HepG2 (cell line): ENCODE results near the gene ACSF3. TPM values are rescaled to one million over a fixed set of nuclear protein-coding genes. Genes with fewer than 3 reads are reported as not detected.

Source experiments
- FOSL1 ChIP-seq: sonication (generic); formaldehyde crosslinking; IDR thresholded peaks from 2 replicates; pipeline ENCODE4 v1.9.0; 2021; ENCODE audit warnings: missing genetic modification reagents, borderline replicate concordance
- HDAC2 ChIP-seq: sonication (generic); formaldehyde crosslinking; IDR thresholded peaks from 2 replicates; pipeline ENCODE4 v1.4.0; 2020; ENCODE audit warnings: missing genetic modification reagents
- MATR3 ChIP-seq: sonication (generic); formaldehyde crosslinking; IDR thresholded peaks from 2 replicates; pipeline ENCODE4 v1.4.0; 2020; ENCODE audit warnings: missing genetic modification reagents
- MIXL1 ChIP-seq: IDR thresholded peaks from 2 replicates; pipeline ENCODE4 v1.6.1; 2016
- SPEN ChIP-seq: sonication (generic); formaldehyde crosslinking; IDR thresholded peaks from 2 replicates; pipeline ENCODE4 v1.5.1; 2020; ENCODE audit warnings: low read depth, mild to moderate bottlenecking, missing genetic modification reagents
- SRY ChIP-seq: sonication (generic); formaldehyde crosslinking; IDR thresholded peaks from 2 replicates; pipeline ENCODE4 v1.8.0; 2022; ENCODE audit warnings: mild to moderate bottlenecking, missing genetic modification reagents
- ZBTB1 ChIP-seq: sonication (generic); formaldehyde crosslinking; IDR thresholded peaks from 2 replicates; pipeline ENCODE4 v1.4.0; 2020; ENCODE audit warnings: missing genetic modification reagents, borderline replicate concordance
- ZFP91 ChIP-seq: sonication (generic); formaldehyde crosslinking; IDR thresholded peaks from 2 replicates; pipeline ENCODE4 v1.9.0; 2022; ENCODE audit warnings: missing genetic modification reagents, mild to moderate bottlenecking, borderline replicate concordance
- ZHX1 ChIP-seq: sonication (generic); formaldehyde crosslinking; IDR thresholded peaks from 2 replicates; pipeline ENCODE4 v1.8.1; 2022; ENCODE audit warnings: low read depth, mild to moderate bottlenecking, missing genetic modification reagents
- ZKSCAN5 ChIP-seq: sonication (generic); formaldehyde crosslinking; IDR thresholded peaks from 2 replicates; pipeline ENCODE4 v1.5.1; 2020; ENCODE audit warnings: mild to moderate bottlenecking, missing genetic modification reagents
- ZNF17 ChIP-seq: sonication (generic); formaldehyde crosslinking; IDR thresholded peaks from 2 replicates; pipeline ENCODE4 v1.5.0; 2020; ENCODE audit warnings: mild to moderate bottlenecking, missing genetic modification reagents
- ZNF235 ChIP-seq: sonication (generic); formaldehyde crosslinking; IDR thresholded peaks from 2 replicates; pipeline ENCODE4 v1.8.1; 2023; ENCODE audit warnings: mild to moderate bottlenecking, missing genetic modification reagents, borderline replicate concordance
- ZNF264 ChIP-seq: sonication (generic); formaldehyde crosslinking; IDR thresholded peaks from 2 replicates; pipeline ENCODE4 v1.4.0; 2020; ENCODE audit warnings: missing genetic modification reagents
- ZNF614 ChIP-seq: IDR thresholded peaks from 2 replicates; pipeline ENCODE4 v1.6.1; 2018; ENCODE audit warnings: missing biosample characterization, missing genetic modification reagents, inconsistent platforms, borderline replicate concordance
- ZNF878 ChIP-seq: sonication (generic); formaldehyde crosslinking; IDR thresholded peaks from 2 replicates; pipeline ENCODE4 v1.8.1; 2023; ENCODE audit warnings: mild to moderate bottlenecking, missing genetic modification reagents, moderate library complexity
- polyA plus RNA-seq, 8 experiments: library from polyadenylated mRNA; depleted of rRNA in 3 of 8; stranded (reverse) in 7 of 8; unstranded in 1 of 8; fragments of >200 nt; fragmentation: Illumina TruSeq in 4 of 8; extraction: Trizol in 4 of 8; gene quantifications; 2 replicates each; pipeline versions ENCODE4 v1.2.1 to v1.2.3, GENCODE V29; 2011 to 2016; ENCODE audit warnings: low read depth in 4 of 8, missing spikeins in 1 of 8, mixed read lengths in 1 of 8; ENCODE audit not compliant: insufficient read depth in 1 of 8
- total RNA-seq, 5 experiments: library from RNA; depleted of rRNA; stranded (reverse); fragments of >200 nt; fragmentation: Illumina TruSeq; extraction: Trizol; gene quantifications; 2 replicates each; pipeline ENCODE4 v1.2.3, GENCODE V29; 2016; ENCODE audit warnings: low read depth in 1 of 5
- TF ChIP-seq, protein P1 (sequence below): sonication (generic); formaldehyde crosslinking; IDR thresholded peaks from 2 replicates; pipeline ENCODE4 v1.4.0; 2020; ENCODE audit warnings: missing genetic modification reagents
- TF ChIP-seq, protein P2 (sequence below): sonication (generic); formaldehyde crosslinking; IDR thresholded peaks from 2 replicates; pipeline ENCODE4 v1.8.0; 2022; ENCODE audit warnings: missing genetic modification reagents, mild to moderate bottlenecking, borderline replicate concordance
- TF ChIP-seq, protein P3 (sequence below): fragments of 450-650 bp; IDR thresholded peaks from 2 replicates; pipeline ENCODE4 v1.6.1; 2017; ENCODE audit warnings: mild to moderate bottlenecking

ACSF3 gene
- total and polyA plus RNA-seq, 2 of the 13 experiments (the other 11 are each of a cell fraction or from before 2014, with no cell fraction given), result 14.9 to 30.6 TPM

GRCh38 chr16:89167425-89167941 lies 73.8 kb downstream of the ACSF3 start (continued):
- 0 out of 2 replicates have a peak, but pooled peaks have one; percentile 40 for TF ChIP-seq ZHX1 (CRISPR knock-in tag)
- TF ChIP-seq MATR3, result peak; percentile 79; the same call in 1 of the 2 replicates
- TF ChIP-seq, protein P1, sequence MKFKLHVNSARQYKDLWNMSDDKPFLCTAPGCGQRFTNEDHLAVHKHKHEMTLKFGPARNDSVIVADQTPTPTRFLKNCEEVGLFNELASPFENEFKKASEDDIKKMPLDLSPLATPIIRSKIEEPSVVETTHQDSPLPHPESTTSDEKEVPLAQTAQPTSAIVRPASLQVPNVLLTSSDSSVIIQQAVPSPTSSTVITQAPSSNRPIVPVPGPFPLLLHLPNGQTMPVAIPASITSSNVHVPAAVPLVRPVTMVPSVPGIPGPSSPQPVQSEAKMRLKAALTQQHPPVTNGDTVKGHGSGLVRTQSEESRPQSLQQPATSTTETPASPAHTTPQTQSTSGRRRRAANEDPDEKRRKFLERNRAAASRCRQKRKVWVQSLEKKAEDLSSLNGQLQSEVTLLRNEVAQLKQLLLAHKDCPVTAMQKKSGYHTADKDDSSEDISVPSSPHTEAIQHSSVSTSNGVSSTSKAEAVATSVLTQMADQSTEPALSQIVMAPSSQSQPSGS, result peak; percentile 74; the same call in 1 of the 2 replicates
- peak; percentile 77 for TF ChIP-seq HDAC2 (CRISPR knock-in tag)
- TF ChIP-seq ZNF17 (CRISPR knock-in tag), result no peak
- no peak for TF ChIP-seq ZNF878 (CRISPR knock-in tag)
- TF ChIP-seq ZKSCAN5 (CRISPR knock-in tag), result no peak; the same call in 1 of the 2 replicates
- TF ChIP-seq, protein P2, sequence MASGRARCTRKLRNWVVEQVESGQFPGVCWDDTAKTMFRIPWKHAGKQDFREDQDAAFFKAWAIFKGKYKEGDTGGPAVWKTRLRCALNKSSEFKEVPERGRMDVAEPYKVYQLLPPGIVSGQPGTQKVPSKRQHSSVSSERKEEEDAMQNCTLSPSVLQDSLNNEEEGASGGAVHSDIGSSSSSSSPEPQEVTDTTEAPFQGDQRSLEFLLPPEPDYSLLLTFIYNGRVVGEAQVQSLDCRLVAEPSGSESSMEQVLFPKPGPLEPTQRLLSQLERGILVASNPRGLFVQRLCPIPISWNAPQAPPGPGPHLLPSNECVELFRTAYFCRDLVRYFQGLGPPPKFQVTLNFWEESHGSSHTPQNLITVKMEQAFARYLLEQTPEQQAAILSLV (CRISPR knock-in tag), result peak; percentile 92; the same call in 1 of the 2 replicates
- TF ChIP-seq, protein P3, sequence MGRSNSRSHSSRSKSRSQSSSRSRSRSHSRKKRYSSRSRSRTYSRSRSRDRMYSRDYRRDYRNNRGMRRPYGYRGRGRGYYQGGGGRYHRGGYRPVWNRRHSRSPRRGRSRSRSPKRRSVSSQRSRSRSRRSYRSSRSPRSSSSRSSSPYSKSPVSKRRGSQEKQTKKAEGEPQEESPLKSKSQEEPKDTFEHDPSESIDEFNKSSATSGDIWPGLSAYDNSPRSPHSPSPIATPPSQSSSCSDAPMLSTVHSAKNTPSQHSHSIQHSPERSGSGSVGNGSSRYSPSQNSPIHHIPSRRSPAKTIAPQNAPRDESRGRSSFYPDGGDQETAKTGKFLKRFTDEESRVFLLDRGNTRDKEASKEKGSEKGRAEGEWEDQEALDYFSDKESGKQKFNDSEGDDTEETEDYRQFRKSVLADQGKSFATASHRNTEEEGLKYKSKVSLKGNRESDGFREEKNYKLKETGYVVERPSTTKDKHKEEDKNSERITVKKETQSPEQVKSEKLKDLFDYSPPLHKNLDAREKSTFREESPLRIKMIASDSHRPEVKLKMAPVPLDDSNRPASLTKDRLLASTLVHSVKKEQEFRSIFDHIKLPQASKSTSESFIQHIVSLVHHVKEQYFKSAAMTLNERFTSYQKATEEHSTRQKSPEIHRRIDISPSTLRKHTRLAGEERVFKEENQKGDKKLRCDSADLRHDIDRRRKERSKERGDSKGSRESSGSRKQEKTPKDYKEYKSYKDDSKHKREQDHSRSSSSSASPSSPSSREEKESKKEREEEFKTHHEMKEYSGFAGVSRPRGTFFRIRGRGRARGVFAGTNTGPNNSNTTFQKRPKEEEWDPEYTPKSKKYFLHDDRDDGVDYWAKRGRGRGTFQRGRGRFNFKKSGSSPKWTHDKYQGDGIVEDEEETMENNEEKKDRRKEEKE, result no peak
- TF ChIP-seq ZNF264 (CRISPR knock-in tag), result no peak
- TF ChIP-seq ZNF614 (CRISPR knock-in tag), result peak; percentile 94; the same call in 1 of the 2 replicates
- TF ChIP-seq SPEN (CRISPR knock-in tag), result peak; percentile 91
- TF ChIP-seq ZNF235, result peak; percentile 96; the same call in 1 of the 2 replicates
- TF ChIP-seq ZBTB1, result 0 out of 2 replicates have a peak, but pooled peaks have one; percentile 52
- no peak for TF ChIP-seq FOSL1 (CRISPR knock-in tag)
- peak; percentile 73 for TF ChIP-seq MIXL1 (CRISPR knock-in tag)
- TF ChIP-seq SRY (CRISPR knock-in tag), result 0 out of 2 replicates have a peak, but pooled peaks have one; percentile 22
- TF ChIP-seq ZFP91 (CRISPR knock-in tag), result peak; percentile 80
